HG03342 (cell line): ENCODE data around the gene GIPC2.

ENCODE experiments used
- ATAC-seq: cut with Tn5 transposase; IDR thresholded peaks from one replicate; pipeline ENCODE4 v1.9.1; 2021; ENCODE audit warnings: mild to moderate bottlenecking, moderate library complexity; ENCODE audit not compliant: unreplicated experiment

Gene GIPC2

GRCh38 chr1:78141531-78142231, 95.9 kb downstream of the GIPC2 start:
- peak; percentile 41 for ATAC-seq

- ATAC-seq = no peak
Observed at GRCh38 chr1:78142736-78143135, 97.0 kb downstream of the GIPC2 start.

GRCh38 chr1:78143152-78143551, 97.4 kb downstream of the GIPC2 start:
- ATAC-seq = peak; percentile 73

DNA sequence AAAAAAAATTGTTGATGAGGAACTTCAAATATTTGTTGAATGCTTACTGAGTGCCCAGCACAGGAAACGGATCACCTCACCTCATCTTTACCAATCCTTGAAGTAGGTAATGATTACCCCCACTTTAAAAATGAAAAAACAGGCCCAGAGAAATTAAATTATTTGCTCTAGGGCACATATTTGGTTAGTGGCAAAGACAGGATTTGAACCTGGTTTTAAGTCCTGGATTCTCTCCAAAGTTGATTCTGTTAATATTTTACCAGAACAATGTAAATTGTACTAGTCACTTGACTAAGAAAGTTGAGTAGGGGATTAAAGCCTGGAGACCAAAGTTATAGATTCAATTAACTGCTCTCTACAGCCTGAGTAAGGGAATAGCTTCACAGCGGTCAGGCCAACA, 97.9 kb downstream of the GIPC2 start:
- no peak for ATAC-seq

GRCh38 chr1:78145105-78145580, 99.4 kb downstream of the GIPC2 start:
- peak; percentile 80 for ATAC-seq

DNA sequence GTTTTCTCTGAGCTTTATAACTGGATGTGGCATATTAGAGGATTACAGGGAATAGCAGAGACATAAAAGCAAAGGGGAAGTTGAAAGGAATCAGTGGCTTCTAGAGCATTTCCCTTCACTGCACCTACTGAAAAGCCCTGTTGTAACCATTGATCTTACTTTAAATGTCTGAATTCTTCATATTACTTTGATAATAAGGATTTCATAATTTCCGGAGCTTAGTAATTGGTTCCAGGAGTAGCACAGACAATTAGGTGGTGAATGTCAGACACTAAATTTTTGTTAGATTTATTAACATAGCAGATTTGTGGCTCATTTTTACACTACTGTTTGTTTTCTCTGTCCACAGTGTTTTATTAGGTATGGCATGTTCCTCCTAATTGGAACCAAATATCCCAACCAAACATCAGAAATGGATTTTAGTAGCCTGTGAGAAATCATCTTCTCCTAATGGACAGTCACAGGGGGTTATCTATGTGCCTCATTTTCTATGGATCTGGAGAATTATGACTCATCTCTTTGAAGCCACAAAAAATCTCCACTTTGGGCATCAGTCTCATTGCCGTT, 100.5 kb downstream of the GIPC2 start:
- no peak for ATAC-seq

GRCh38 chr1:78147031-78147430, 101.3 kb downstream of the GIPC2 start:
- no peak for ATAC-seq

DNA sequence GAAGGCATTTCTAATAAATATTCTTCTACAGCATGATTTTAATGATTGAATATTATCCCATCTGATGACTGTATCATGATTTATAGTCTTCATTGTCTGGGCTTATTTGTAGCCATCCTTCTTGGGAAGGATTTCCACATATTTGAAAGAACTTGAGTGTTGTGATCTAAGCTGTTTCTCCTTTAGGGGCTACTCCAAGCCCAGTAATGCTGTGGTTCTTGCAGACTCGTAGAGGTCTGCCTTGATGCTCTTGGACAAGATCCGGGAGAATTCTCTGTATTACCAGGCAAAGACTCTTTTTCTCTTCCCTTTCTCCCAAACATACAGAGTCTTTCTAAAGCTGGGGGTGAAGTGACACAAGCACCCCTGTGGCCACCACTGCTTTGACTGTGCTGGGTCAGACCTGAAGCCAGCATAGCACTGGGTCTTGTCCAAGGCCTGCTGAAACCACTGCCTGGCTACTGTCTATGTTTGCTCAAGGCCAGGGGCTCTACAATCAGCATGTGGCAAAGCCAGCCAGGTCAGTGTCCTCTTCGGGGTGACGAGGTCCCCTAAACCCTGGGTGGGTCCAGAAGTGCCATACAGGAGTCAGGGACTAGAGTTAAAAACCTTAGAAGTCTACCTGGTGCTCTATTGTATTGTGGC, 107.4 kb downstream of the GIPC2 start:
- no peak for ATAC-seq

- ATAC-seq = no peak
Observed at GRCh38 chr1:78155121-78155520, 109.4 kb downstream of the GIPC2 start.

DNA sequence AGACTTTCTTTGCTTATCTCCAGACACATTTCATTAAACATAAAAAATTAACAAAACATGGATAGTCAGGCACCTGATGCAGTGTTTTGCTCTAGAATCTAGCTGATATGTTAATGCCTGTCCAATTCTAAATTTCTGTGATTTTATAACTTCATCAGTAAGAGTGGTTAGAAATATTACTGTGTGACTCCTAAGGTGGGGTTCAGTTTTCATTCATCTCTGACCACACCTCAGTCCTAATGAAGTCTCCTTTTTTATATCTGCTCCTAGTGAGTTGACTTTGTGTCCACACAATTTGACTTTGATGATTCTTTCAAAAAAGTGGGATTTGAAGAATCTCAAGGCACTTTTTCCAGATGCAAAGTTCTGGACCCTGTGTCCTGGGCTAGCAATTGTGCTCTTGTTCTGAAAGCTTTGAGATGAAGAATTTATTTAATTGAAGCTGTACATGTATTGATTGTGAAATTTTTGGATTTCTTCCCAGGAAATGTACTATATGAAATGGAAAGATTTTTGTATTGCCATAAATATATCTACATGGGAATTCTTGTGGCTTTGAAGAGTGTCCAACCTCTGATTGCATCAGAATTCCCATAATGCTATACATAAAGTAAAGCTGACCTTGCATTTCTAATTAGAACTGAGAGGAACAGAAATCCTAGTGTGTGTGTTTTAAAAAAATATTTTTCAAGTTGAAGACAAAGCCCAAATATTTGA, 111.2 kb downstream of the GIPC2 start:
- ATAC-seq = no peak

DNA sequence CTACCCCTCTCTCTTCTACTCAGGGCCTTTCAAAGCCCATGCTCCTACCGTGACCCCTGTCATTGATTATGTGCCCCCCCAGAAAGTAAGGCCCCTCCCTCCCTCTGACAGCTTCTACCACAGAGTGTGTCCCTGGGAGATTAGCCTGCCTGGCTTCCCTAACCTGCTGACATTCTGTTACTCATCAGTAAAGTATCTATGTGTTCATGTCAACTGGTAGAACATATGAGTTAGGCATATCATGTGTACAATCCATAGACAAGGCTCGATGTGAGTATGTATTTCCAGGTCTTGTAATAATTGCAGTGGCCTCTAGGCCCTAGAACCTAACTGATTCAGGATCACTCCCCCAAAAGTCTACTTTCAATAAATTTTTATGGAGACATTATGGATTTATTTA, 120.0 kb downstream of the GIPC2 start:
- ATAC-seq = no peak

- ATAC-seq = no peak
Observed at GRCh38 chr1:78168306-78168705, 122.5 kb downstream of the GIPC2 start.

DNA sequence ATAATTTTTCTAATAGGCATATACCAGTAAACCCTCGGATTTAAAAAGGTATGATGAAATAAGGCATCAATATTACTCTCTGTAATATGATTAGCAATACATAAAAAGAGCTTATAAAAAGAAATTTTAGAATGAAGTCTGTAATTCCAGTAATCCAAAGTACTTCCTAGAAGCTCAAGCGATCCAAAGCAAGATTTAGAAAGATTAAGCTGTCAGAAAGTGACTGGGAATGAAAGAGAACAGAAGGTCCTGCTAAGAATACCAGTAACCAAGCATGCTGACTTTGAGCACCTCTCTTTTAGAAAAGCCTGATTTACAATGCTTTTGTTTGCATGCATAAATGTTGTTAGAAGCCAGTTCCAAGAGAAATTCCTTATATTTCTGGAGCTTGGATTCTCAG, 125.1 kb downstream of the GIPC2 start:
- ATAC-seq = no peak

DNA sequence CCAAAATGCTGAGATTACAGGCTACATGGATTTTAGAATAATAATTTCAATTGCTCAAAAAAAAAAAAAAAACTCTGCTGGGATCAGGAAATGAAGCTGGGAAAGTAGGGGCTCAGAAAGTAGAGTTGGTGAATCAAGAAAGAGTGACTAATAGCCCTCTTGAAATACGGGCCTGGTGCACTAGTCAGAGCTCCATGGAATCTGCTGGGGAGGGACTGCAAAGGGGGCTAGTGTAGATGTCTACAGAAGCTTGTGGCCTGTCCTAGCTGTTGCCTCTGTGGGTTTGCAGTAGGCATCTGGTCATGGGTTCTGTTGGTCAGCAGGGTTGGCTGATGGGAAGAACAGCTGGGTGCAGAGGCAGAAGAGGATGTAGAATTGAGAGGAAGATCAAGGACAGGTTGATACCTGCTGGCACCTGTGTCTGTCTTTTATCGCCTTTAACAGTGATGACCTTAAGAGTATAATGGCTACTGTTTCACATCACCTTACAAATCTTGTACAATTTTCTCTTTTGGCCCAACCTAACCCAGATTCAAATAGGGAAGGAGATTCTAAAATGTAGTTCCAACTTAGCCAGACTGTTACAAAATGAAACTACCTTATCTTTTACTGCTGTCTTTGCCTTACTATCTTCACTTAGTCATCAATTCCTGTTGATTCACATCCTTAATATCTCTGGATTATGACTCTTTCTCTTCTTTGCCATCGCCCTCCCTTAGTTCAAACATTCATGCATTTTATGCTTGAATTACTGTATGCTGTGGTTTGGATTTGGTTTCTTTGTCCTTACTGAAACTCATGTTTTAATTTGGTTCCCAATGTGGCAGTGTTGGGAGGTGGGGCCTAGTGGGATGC, 126.2 kb downstream of the GIPC2 start:
- no peak for ATAC-seq

DNA sequence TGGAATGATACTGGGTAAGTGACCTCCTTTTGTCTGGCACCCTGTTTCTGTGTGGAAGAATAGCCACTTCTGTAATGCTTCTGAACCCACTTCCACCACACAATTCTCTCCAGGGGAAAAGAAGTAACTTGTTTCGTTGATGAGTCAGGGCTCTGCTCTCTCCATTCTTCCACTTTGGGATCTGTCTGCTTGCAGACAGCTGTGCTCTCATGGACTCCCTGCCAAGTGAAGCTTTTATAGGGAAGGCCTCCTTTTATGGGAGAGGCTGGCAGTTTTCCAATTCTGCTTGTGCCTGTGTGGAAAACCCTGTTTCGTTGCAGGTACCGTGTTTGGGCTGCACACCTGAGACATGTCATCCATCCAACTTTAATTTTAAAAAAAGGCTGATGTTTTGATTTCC, 130.7 kb downstream of the GIPC2 start:
- no peak for ATAC-seq

- ATAC-seq = no peak
Observed at GRCh38 chr1:78177708-78178270, 132.0 kb downstream of the GIPC2 start.

DNA sequence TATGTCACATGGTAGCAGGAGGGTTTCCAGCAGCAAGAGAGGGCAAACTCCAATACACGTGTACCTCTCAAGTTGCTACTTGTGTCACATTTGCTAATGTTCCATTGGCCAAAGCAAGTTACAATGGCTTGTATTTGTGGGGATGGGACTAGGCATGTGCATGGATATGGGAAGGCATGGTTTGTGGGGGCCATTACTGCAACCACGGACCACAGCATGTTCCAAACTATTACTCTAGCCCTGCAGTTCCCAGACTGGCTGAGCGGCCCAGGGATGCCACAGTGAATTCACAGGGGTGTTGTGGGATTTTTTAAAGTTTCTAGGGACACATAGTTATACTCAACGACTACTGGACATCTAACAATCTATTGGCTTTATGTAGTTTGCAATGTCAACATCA, 133.1 kb downstream of the GIPC2 start:
- ATAC-seq = no peak

GRCh38 chr1:78184460-78185072, 138.8 kb downstream of the GIPC2 start:
- peak; percentile 71 for ATAC-seq
